Measurements from ENCODE around the gene DUOX2.

The DUOX2 gene

DNA sequence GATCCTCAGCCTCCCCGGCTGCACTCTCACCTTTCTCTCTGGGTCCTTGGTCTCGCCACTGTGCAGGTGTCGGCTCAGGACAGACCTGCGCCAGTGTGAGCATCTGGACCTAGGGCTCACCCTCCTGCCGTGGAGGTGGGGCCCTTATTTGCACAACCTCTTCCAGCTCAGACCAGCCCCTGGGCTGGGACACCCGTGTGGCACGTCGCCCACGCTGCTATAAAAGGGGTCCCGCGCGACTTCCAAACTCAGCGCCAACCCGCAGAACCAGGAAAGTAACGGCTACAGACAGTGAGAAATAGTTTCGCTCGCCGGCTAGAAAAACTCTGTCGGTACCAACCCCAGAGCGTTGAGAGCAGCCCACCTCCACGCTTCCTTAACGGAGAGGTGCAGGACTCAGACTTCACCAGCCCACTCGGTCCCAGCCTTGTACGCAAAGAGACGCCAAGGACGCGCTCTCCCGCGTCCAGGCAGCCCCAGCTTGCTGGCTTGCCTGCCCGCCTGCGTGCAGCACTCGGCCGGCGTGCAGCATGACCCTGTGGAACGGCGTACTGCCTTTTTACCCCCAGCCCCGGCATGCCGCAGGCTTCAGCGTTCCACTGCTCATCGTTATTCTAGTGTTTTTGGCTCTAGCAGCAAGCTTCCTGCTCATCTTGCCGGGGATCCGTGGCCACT is at the start of gene DUOX2, which contains the start of gene DUOXA2:
Gene DUOX2, minus strand, starts transcription at position 97 of the 675 bp plus-strand sequence. CDS start 761 bp downstream, outside the sequence.
Gene DUOXA2, plus strand, starts transcription at position 251 of the 675 bp plus-strand sequence. Its CDS starts 280 bp downstream, at position 531.
- no peak for DNase-seq

DNA sequence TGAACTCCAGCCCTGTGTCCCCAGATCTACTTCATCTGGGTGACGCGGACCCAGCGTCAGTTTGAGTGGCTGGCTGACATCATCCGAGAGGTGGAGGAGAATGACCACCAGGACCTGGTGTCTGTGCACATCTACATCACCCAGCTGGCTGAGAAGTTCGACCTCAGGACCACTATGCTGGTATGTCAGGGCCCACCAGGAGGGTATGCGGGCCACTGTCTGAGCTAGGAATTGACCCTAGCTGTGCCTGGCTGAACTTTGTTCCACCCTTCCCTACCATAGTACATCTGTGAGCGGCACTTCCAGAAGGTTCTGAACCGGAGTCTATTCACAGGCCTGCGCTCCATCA is 49.5 kb upstream of the DUOX2 start:
- DNase-seq: no peak

DNA sequence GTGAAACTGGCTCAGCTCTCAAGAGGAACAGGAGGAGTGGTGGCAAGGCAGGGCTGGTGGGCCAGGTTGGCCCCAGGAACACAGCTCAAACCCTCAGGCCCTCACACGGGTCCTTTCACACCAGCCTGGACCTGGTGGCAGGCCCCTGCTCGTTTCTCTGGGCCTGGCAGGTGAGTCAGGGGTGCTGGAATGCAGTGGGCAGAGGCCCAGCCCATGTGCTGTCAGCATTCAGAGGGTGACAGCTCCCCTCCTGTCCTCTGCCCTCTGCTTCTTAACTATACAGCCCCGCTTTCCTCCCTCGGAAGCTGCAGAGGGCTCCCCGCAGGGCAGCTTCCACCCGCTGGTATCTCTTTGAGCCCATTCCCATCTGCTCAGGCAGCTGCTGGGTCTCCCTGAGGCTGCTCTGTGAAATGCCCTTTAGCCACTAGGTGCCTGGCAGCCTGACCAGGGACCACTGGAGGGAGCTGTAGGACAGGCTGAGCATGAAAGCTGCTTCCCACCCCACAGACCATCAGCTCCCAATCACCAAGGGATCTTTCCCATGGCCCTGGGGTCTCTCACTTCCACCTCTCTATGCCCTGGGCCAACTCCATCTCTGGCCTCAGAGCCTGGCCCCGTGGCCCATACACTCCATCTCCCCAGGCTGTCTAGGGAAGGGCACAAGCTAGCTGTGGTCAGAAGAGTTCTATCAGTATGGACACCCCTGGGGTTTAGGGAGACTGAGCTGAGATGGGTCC is 49.0 kb upstream of the DUOX2 start:
- peak in 47 of 51 donors; percentile 11 to 85 (median 61) for DNase-seq

DNA sequence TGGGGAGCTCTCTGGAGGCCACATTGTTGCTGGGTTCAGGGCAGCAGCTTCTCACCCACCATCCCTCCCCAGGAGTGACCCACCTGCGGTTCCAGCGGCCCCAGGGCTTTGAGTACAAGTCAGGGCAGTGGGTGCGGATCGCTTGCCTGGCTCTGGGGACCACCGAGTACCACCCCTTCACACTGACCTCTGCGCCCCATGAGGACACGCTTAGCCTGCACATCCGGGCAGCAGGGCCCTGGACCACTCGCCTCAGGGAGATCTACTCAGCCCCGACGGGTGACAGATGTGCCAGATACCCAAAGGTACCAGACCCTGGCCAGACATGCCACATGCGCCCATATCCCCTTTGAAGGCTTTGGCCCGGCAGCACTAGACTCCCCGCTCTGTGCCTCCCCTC is 47.7 kb upstream of the DUOX2 start:
- DNase-seq: no peak

DNA sequence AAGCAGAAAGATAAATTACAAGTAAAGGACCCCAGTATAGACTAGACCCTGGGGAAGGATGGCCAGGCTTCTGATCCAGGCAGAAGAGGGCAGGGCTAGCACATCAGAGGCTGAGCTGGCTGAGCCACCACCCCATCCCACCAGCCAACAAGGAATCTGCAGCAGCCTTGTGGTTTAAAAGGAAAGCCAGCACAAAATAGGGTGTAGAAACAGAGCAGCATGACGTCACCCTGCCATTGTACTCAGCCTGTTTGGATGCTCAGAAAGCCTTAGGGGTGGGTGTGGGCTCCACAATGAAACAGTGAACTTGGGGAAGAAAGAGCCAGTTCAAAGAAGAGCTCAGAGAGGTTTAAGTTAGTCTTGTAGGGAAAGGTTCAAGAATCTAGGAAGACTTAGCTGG is 44.0 kb upstream of the DUOX2 start:
- DNase-seq: peak in 32 of 51 donors; percentile 8 to 82 (median 42)

DNA sequence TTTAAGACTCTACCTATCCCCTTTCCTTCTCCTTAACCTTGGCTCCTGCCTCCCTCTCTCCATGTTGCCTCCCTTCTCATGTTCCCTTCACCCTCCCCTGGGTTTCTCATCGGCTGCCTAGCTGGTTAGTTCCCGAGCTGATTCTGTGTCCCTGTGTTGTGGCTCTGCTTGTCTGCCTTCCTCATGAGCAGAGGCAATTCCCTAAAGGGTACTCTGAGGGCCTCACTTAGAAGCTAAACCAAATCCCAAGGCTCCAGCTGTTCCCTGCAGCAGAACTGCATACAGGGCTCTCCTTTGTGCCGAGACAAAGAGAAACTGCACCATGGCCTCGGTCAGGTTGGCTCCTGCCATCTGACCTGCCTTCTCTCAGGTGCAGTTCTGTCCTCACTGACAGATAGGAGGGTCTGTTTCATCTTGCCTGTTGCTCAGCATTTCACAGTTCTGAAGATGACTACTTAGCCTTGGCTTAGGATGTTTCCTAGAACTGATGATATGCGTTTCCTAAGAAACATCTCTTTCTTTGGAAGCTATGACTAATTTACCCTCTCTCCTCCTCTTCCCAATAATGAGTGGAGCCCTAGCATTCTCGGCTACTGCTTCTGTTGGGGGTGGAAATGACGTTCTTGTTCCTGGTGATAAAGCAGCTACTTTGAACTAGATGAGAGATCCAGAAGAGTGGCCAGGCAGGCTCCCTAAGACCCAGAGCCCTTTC is 42.9 kb upstream of the DUOX2 start:
- DNase-seq: peak in 1 of 51 donors; percentile 49

DNA sequence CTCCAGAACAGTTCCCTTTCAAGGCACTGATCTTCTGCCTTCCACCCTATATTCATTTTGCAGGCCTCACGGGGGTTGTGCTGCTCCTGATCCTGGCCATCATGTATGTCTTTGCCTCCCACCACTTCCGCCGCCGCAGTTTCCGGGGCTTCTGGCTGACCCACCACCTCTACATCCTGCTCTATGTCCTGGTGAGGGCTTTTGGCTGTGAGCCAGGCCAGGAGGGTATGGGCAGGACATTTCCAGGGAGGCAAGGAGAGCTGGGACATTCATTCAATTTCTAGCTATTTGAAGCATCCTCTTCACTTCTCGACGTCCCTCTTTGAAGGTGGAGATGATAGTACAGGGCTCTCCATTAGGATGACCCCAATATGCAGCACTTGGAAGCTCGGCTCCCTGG is 41.8 kb upstream of the DUOX2 start:
- DNase-seq: no peak

DNA sequence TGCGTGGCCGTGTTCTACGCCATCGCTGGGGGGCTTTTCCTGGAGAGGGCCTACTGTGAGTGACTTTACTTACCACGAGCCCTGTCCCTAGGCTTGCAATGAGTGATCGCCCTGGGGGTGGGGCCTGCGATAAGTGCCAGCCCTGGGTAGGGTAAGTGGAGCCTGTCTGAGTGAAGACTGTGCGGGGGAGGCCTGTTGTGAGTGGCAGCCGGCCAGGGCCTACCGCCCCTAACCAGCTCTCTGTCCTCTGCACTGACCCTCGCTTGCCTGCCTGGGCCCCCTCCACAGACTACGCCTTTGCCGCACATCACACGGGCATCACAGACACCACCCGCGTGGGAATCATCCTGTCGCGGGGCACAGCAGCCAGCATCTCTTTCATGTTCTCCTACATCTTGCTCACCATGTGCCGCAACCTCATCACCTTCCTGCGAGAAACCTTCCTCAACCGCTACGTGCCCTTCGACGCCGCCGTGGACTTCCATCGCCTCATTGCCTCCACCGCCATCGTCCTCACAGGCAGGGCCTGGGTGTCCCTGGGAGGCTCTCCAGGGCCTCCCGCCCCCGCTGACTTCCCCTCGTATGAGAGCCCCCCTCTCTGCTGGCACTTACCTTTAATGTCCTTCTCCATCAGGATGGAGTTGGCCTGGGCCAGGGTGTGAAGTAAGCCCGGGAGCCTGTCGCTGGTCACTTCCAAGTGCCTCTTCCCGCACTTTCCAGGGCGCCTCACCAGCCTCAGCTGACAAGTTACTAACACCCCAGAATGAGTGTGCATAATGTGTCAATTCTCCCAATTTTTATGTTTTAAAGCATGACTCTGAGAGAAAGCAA is 38.2 kb upstream of the DUOX2 start:
- no peak for DNase-seq

DNA sequence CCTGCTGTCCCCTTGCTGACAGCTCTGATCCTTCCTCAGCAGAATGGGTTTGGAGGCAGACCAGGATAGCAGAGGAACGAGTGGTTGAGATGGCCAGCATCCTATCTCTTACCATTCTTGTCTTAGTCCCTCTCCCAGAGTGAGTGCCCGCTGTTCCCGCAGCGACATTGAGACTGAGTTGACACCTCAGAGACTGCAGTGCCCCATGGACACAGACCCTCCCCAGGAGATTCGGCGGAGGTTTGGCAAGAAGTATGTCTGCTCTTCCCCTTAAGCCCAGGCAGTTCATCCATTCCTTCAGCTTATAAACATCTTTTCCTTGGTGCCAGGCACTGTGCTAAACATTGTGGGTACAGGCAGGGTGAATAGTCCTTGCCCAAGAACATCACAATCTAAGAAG is 37.0 kb upstream of the DUOX2 start:
- DNase-seq: no peak

DNA sequence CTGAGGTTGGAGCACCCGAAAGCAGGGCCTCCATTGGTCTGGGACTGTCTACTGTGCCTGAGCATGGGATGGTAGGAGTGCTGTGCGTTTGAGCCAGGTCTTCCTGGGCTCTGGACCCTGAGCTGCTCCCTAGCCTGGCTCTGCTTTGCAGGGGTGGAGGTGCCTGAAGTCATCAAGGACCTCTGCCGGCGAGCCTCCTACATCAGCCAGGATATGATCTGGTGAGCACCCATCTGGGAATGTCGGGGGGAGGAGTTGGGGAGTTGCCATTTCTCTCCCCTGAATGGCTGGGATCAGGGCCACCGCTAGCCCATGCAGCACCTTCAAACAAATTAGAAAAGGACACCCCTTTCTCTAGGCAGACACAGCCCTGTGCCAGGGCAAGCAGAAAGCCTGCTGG is 36.5 kb upstream of the DUOX2 start:
- no peak for DNase-seq

DNA sequence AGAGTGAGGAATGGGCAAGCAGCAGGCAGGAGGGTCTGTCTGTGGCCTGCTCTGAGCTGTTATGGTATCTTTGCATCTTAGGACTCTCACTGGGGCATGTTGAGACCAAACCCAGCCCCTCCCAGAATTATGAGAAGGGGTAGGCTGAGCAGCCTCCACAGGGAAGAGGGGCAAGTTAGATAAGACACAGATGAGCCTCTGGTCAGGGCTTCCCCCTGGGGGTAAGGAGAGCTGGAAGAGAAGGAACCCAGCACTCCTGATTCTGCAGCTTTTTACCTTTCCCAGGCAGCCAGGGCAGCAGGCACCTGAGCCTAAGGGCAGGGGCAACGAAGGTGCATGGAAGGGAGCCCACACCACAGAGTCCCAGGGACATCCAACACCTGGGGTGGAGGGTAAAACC is 35.1 kb upstream of the DUOX2 start:
- no peak for DNase-seq

DNA sequence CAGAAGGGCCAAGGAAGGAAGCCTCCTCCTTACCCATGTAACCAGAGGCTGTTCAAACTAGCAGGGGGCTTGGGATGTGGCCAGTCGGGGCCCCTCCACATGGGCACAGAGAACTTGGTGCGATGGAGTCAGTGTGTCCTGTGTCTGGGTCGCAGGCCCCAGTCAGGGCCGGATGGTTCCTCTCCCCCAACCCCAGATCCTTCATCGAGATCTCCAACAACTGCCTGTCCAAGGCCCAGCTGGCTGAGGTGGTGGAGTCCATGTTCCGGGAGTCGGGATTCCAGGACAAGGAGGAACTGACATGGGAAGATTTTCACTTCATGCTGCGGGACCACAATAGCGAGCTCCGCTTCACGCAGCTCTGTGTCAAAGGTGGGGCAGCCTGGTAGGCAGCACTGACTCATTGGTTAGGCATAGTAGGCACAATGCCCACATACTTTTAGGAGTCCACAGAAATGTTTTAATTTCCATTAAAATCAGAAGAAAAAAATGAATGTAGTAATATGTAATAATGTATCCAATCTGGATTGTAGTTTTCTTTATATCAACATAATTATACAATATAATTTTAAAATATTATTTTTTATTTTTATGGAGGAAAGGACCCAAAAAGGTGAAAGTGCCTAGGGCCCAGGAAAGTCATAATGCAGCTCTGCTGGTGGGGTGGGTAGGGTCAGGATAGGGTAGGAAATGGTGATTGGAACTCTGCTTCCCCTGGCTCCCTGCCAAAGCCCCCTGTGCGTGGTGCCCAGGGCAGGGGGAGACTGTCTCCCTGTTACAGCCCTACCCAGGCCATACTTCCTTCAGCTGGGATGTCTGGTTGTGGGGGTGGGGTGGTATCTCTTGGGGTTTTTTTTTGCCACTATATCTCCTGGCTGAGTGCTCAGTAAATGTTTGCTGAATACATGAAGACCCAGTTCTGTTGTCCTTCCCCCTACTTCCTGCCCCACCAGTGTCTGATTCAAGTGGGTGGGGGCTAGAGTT is 34.4 kb upstream of the DUOX2 start:
- DNase-seq: no peak

DNA sequence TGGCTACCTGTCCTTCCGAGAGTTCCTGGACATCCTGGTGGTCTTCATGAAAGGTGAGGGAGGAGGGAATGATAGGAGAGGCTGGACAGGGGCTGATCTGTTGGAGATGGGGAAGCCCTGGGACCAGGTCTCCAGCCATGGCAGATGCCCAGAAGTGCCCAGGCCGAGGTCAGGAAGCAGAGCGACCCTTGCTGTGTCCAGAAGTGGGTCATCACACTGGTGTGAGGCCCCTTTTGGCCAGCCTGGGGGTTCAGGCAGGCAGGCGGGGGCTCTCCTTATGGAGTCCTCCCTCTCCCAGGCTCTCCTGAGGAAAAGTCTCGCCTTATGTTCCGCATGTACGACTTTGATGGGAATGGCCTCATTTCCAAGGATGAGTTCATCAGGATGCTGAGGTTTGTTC is 33.6 kb upstream of the DUOX2 start:
- no peak for DNase-seq

DNA sequence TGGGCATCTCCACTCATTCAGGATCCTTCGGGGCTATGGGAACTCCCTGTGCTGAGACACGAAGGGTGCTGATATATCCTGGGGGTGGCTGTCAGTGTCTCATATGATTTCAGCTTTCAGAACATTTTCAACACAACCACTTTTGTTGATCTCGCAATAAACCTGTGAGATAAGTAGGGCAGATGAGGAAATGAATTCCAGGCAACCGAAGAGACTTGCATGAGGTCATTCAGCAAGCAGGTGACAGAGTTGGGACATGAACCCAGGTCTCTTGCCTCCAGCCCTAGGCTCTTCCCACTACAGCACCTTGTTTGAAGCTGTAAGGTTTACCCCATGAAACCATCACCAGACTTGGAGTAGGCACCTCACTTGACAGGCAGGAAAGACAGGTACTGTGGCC is 32.4 kb upstream of the DUOX2 start:
- DNase-seq: no peak

DNA sequence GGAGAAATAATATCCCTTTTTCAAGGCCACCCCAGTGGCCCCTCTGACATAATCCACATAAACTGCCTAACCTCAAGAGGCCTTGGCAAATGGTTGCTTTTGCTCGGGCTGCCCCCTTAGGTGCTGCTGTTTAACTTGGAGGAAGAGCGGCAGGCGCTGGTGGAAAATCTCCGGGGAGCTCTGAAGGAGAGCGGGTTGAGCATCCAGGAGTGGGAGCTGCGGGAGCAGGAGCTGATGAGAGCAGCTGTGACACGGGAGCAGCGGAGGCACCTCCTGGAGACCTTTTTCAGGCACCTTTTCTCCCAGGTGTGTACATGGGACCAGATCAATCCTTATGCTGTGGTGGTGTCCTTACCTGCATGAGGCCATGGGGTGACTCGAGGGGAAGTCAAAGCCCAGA is 30.8 kb upstream of the DUOX2 start:
- DNase-seq: no peak

DNA sequence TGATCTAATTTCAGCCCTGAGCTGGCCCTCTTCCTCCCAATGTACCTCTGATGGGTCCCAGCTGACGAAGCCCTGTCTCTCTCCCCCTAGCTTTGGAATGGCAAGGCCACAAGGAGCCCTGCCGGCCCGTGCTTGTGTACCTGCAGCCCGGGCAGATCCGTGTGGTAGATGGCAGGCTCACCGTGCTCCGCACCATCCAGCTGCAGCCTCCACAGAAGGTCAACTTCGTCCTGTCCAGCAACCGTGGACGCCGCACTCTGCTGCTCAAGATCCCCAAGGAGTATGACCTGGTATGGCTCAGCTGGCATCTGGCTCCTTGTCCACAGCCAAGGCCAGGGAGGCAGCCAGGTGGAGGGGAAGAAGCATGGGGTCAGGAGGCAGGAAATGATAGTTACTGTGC is 30.0 kb upstream of the DUOX2 start:
- no peak for DNase-seq

DNA sequence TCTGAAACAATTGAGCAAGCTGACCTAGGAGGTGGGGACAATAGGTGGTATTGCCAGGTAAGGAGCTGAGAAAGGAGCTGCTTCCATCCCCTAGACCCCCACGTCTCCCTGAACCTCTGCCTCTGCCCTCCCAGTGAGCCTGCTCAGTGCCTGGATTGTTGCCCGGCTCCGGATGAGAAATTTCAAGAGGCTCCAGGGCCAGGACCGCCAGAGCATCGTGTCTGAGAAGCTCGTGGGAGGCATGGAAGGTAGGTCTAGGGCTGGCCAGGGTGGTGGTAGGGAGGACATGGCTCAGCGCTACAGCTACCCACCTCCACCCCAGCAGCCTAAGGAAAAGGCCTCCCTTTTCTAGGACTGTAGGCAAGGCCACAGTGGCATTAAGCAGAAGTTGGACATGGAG is 29.1 kb upstream of the DUOX2 start:
- DNase-seq: no peak

DNA sequence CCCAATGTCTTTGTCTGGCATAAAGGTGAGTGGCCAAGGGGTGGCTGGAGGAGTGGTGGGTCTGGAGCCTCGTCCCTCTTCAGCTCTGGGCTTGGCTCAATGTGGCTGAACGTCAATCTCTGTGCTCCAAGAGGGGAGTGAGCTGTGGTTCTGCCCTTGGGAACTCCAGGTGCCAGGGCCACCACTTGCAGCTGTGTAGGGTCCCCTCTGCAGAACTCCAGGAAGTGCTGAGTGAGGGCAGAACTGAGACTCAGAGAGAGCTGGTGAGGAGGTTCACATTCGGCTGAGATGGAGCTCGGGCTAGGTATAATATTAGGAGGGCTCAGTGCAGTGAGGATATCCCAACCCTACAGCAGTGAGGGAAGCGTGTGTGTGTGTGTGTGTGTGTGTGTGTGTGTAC is 27.4 kb upstream of the DUOX2 start:
- DNase-seq: no peak

DNA sequence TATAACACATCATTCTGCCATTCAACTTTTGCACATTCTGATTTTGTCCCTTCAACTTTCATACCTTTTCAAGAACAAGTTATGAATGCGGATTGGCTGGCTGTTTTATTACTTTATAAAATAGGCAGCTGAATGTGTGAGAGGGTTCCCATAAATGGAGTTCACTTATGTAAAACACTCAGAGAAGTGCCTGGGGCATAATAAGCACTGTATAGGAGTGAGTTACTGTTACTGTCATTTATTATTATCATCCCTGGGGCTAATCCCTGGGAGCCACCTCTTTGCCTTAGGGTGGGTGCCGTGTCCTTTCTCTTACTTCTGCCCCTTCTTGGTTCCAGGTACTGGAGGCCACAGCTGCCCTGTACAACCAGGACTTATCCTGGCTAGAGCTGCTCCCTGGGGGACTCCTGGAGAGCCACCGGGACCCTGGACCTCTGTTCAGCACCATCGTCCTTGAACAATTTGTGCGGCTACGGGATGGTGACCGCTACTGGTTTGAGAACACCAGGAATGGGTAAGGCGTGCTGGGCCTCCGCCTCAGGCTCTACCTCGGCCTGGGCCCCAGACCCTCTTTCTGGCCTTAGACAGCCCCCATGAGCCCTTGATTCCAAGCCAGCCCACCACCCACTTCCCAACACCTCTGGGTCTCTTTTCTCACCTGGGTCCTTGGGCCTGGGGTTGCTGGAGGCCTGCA is 26.7 kb upstream of the DUOX2 start:
- no peak for DNase-seq

DNA sequence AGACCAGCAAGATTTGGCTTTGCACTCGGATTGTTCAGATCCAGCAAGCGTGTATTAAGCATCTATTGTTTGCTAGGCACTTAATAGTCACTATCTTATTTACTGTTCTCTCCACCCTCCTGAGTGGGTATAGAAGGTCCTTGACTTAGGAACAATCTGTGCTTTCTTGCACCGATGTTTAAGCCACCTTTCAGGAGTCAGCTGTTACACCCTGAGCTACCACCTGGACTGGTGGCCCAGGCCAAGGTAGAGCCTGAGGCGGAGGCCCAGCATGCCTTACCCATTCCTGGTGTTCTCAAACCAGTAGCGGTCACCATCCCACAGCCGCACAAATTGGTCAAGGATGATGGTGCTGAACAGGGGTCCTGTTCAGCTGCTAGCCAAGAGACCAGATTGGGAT is 25.8 kb upstream of the DUOX2 start:
- DNase-seq: no peak

Data from hypothalamus (tissue), 51 donors.